Natural killer cell (primary cell): ENCODE data around the gene ZXDC. TPM values are rescaled to one million over a fixed set of nuclear protein-coding genes. Genes with fewer than 3 reads are reported as not detected.

Experiments
- ATAC-seq, 3 donors: fragments of 150-1000 bp in 2 of 3; fragments of 200-7000 bp in 1 of 3; cut with Tn5 transposase; 1 replicate in 1 of 3; 2 replicates in 2 of 3; pipeline ENCODE4 v1.10.0; 2021; ENCODE audit warnings: mild to moderate bottlenecking in 2 of 3, moderate library complexity in 2 of 3
- DNase-seq, 2 donors: peaks; one replicate each; pipeline versions ENCODE4 v3.0.0 to v3.0.0-alpha.2; 2013 to 2021; ENCODE audit warnings: mixed read lengths in 1 of 2
- H3K27ac ChIP-seq: one replicate; pipeline ENCODE4 v1.5.1; 2013; ENCODE audit warnings: mild to moderate bottlenecking, low read length
- H3K27me3 ChIP-seq: one replicate; pipeline ENCODE4 v1.6.1; 2013; ENCODE audit warnings: low read length; ENCODE audit not compliant: control insufficient read depth, insufficient read depth
- H3K36me3 ChIP-seq: one replicate; pipeline ENCODE4 v1.6.1; 2013; ENCODE audit warnings: low read length; ENCODE audit not compliant: control insufficient read depth, insufficient read depth
- H3K4me1 ChIP-seq: one replicate; pipeline ENCODE4 v1.6.1; 2013; ENCODE audit warnings: low read length; ENCODE audit not compliant: control insufficient read depth, insufficient read depth
- H3K4me3 ChIP-seq: one replicate; pipeline ENCODE4 v1.5.1; 2013; ENCODE audit warnings: low read length
- H3K9me3 ChIP-seq: one replicate; pipeline ENCODE4 v1.6.1; 2013; ENCODE audit warnings: low read length; ENCODE audit not compliant: control insufficient read depth, insufficient read depth
- H3K27ac Mint-ChIP-seq, 2 donors: one replicate each; pipeline ENCODE4 v1.8.0; 2022; ENCODE audit warnings: mild to moderate bottlenecking in 2 of 2, mixed read lengths in 2 of 2, moderate library complexity in 1 of 2
- H3K27me3 Mint-ChIP-seq, 2 donors: one replicate each; pipeline ENCODE4 v1.8.0; 2022; ENCODE audit warnings: low read depth in 2 of 2, mixed read lengths in 2 of 2
- H3K36me3 Mint-ChIP-seq: one replicate; pipeline ENCODE4 v1.8.0; 2022; ENCODE audit warnings: mixed read lengths
- H3K4me1 Mint-ChIP-seq, 2 donors: one replicate each; pipeline ENCODE4 v1.8.0; 2022; ENCODE audit warnings: mixed read lengths in 2 of 2
- H3K4me3 Mint-ChIP-seq: one replicate; pipeline ENCODE4 v1.8.0; 2022; ENCODE audit warnings: mild to moderate bottlenecking, moderate library complexity, mixed read lengths
- H3K9me3 Mint-ChIP-seq, 2 donors: one replicate each; pipeline ENCODE4 v1.8.0; 2022; ENCODE audit warnings: mixed read lengths in 2 of 2
- CTCF ChIP-seq: fragments of 200-600 bp; IDR thresholded peaks from one replicate; pipeline ENCODE4 v1.8.0; 2022; ENCODE audit warnings: antibody characterized with exemption
- WGBS: methylation state at CpG from one replicate; pipeline ENCODE4 v1.1.7; 2013; ENCODE audit warnings: missing lambda C conversion rate; ENCODE audit not compliant: insufficient coverage; 5-methylcytosine and 5-hydroxymethylcytosine counted together
- intact Hi-C: fragments of 100-400 bp; cut with micrococcal nuclease; formaldehyde crosslinking; loops from one replicate; pipeline ENCODE4 v1.14.2; 2022
- total RNA-seq, 4 donors: library from RNA; stranded (reverse); fragments of 120-200 nt in 1 of 4; gene quantifications; one replicate each; pipeline versions ENCODE4 v1.2.3 to v1.2.4, GENCODE V29; 2013 to 2022

The ZXDC gene
- total RNA-seq, 3 donors from 2014 or later (not counting 1 experiment from before 2014, with no cell fraction given), result 56.1 to 70.2 (median 68.4) TPM

- no peak for DNase-seq
- Histone ChIP-seq H3K4me3 (no peak overlapping the region), H3K27ac (no peak overlapping the region), H3K36me3 (no peaks in the 10 kb centered on the region), H3K9me3 (peaks cover 6% of the 10 kb centered on the region), H3K27me3 (no peaks in the 10 kb centered on the region), H3K4me1 (no peaks in the 10 kb centered on the region)
- no peak for TF ChIP-seq CTCF
- no peaks in the 10 kb centered on the region for H3K36me3 Mint-ChIP-seq
- no peak overlapping the region for H3K4me3 Mint-ChIP-seq
- no peak overlapping the region for H3K27ac Mint-ChIP-seq
- intact Hi-C loops, result no loop called here
- ATAC-seq, result no peak
- H3K4me1 Mint-ChIP-seq, result no peaks in the 10 kb centered on the region
- H3K27me3 Mint-ChIP-seq, result peaks cover 14 to 21% of the 10 kb centered on the region in 2 donors
- H3K9me3 Mint-ChIP-seq, result no peaks in the 10 kb centered on the region
- 89% methylated on average over 14 of the region's 14 CpGs for WGBS
These were observed 77.0 kb downstream of the ZXDC start for GRCh38 chr3:126398423-126399350.

GRCh38 chr3:126397610-126398422 is 77.9 kb downstream of the ZXDC start:
- Histone ChIP-seq H3K27ac (no peak overlapping the region), H3K27me3 (no peaks in the 10 kb centered on the region), H3K4me3 (no peak overlapping the region), H3K9me3 (peaks cover 6% of the 10 kb centered on the region), H3K4me1 (no peaks in the 10 kb centered on the region), H3K36me3 (no peaks in the 10 kb centered on the region)
- H3K27me3 Mint-ChIP-seq, result peaks cover 22 to 26% of the 10 kb centered on the region in 2 donors
- H3K27ac Mint-ChIP-seq, result no peak overlapping the region
- DNase-seq (no peak), ATAC-seq (no peak)
- no peaks in the 10 kb centered on the region for H3K9me3 Mint-ChIP-seq
- intact Hi-C loops, result no loop called here
- TF ChIP-seq CTCF, result no peak
- 91% methylated on average over 13 of the region's 13 CpGs for WGBS
- no peaks in the 10 kb centered on the region for H3K4me1 Mint-ChIP-seq
- H3K4me3 Mint-ChIP-seq, result no peak overlapping the region
- no peaks in the 10 kb centered on the region for H3K36me3 Mint-ChIP-seq

- 84% methylated on average over 5 of the region's 5 CpGs for WGBS
- Histone ChIP-seq H3K36me3 (no peaks in the 10 kb centered on the region), H3K9me3 (peaks cover 6% of the 10 kb centered on the region), H3K27me3 (no peaks in the 10 kb centered on the region), H3K4me1 (no peaks in the 10 kb centered on the region), H3K4me3 (no peak overlapping the region), H3K27ac (no peak overlapping the region)
- peaks cover 28 to 33% of the 10 kb centered on the region in 2 donors for H3K27me3 Mint-ChIP-seq
- no peak for ATAC-seq
- H3K27ac Mint-ChIP-seq, result no peak overlapping the region
- TF ChIP-seq CTCF, result no peak
- intact Hi-C loops, result no loop called here
- H3K9me3 Mint-ChIP-seq, result no peaks in the 10 kb centered on the region
- no peaks in the 10 kb centered on the region for H3K4me1 Mint-ChIP-seq
- H3K4me3 Mint-ChIP-seq, result no peak overlapping the region
- no peak for DNase-seq
- H3K36me3 Mint-ChIP-seq, result no peaks in the 10 kb centered on the region
These were observed 79.2 kb downstream of the ZXDC start for GRCh38 chr3:126396536-126396935.
